Measurements from ENCODE around the gene FGFBP1. TPM values are rescaled to one million over a fixed set of nuclear protein-coding genes. Genes with fewer than 3 reads are reported as not detected.
A peak's percentile ranks its signal among the peaks of the same experiment; 100 is the strongest.

Gene FGFBP1
- total RNA-seq, 1 experiment from 2014 or later: not detected

- Mint-ChIP-seq H3K27ac (no peak overlapping the region), H3K4me1 (peaks cover 3 to 4% of the 10 kb centered on the region in 2 experiments; a peak in 3 of 4 replicates)
Measured at GRCh38 chr4:15965325-15965724, 26.8 kb upstream of the FGFBP1 start.

More at GRCh38 chr4:15965325-15965724, 26.8 kb upstream of the FGFBP1 start:
- Histone ChIP-seq H3K18ac (ENCODE audit: insufficient read length, low read depth, low read length) (peak overlapping the region; percentile 6), H3K27me3 (ENCODE audit: insufficient read depth, low read length) (no peaks in the 10 kb centered on the region), H2AFZ (ENCODE audit: low read length) (no peak overlapping the region), H3K23me2 (ENCODE audit: insufficient read length, low read depth, low read length, poor library complexity, severe bottlenecking) (no peaks in the 10 kb centered on the region), H3K79me1 (ENCODE audit: insufficient read depth, low read depth, low read length, poor library complexity, severe bottlenecking) (no peaks in the 10 kb centered on the region), H4K8ac (replicated peaks; ENCODE audit: insufficient read length, low read depth, low read length) (no peak overlapping the region), H3K9ac (ENCODE audit: extremely low read depth, insufficient read length, low read length) (no peak overlapping the region), H3K4ac (ENCODE audit: low read depth, low read length) (no peak overlapping the region), H3K14ac (ENCODE audit: insufficient read depth, low read length) (no peak overlapping the region), H4K91ac (ENCODE audit: insufficient read length, low read depth, low read length) (no peak overlapping the region), H3K4me2 (ENCODE audit: insufficient read depth, insufficient read length, low read length) (no peak overlapping the region), H2BK20ac (ENCODE audit: low read depth, low read length, poor library complexity, severe bottlenecking) (no peak overlapping the region), H3K79me2 (ENCODE audit: insufficient read depth, low read length) (no peaks in the 10 kb centered on the region), H4K5ac (ENCODE audit: insufficient read length, low read depth, low read length) (no peak overlapping the region), H2BK120ac (ENCODE audit: low read depth, low read length, poor library complexity, severe bottlenecking) (no peak overlapping the region), H3T11ph (ENCODE audit: low read length) (no peak overlapping the region), H3K4me1 (ENCODE audit: insufficient read depth, low read length) (no peaks in the 10 kb centered on the region; the same call in 1 of the 2 replicates), H2BK12ac (ENCODE audit: insufficient read length, low read depth, low read length) (no peak overlapping the region), H3K23ac (ENCODE audit: insufficient read length, low read depth, low read length) (no peak overlapping the region), H2BK5ac (ENCODE audit: insufficient read length, low read length) (no peak overlapping the region), H2BK15ac (ENCODE audit: low read depth, low read length) (no peak overlapping the region), H3K56ac (ENCODE audit: insufficient read length, low read depth, low read length) (no peak overlapping the region), H3K9me3 (ENCODE audit: control insufficient read depth, low read depth, low read length) (no peaks in the 10 kb centered on the region), H3K27ac (ENCODE audit: insufficient read length, low read depth, low read length) (no peak overlapping the region), H4K20me1 (ENCODE audit: control insufficient read depth, insufficient read depth, insufficient read length) (no peaks in the 10 kb centered on the region), H2AK5ac (ENCODE audit: insufficient read length, low read length) (no peak overlapping the region)
- no peak for DNase-seq
- Mint-ChIP-seq H3K27me3 (ENCODE audit: low read depth) (no peaks in the 10 kb centered on the region; the same call in none of the 2 replicates), H3K36me3 (ENCODE audit: insufficient read depth in 1 of 3, low read depth in 3 of 3) (peaks cover 19 to 33% (median 27%) of the 10 kb centered on the region in 3 experiments), H3K9me3 (peaks cover 4 to 11% of the 10 kb centered on the region in 2 experiments; a peak in 3 of 5 replicates), H3K4me3 (no peak overlapping the region)
- no CpG with 5 or more reads among the region's 5 CpGs for WGBS (ENCODE audit: extremely low coverage, insufficient read length, low lambda C conversion rate)
- TF ChIP-seq, protein P1, sequence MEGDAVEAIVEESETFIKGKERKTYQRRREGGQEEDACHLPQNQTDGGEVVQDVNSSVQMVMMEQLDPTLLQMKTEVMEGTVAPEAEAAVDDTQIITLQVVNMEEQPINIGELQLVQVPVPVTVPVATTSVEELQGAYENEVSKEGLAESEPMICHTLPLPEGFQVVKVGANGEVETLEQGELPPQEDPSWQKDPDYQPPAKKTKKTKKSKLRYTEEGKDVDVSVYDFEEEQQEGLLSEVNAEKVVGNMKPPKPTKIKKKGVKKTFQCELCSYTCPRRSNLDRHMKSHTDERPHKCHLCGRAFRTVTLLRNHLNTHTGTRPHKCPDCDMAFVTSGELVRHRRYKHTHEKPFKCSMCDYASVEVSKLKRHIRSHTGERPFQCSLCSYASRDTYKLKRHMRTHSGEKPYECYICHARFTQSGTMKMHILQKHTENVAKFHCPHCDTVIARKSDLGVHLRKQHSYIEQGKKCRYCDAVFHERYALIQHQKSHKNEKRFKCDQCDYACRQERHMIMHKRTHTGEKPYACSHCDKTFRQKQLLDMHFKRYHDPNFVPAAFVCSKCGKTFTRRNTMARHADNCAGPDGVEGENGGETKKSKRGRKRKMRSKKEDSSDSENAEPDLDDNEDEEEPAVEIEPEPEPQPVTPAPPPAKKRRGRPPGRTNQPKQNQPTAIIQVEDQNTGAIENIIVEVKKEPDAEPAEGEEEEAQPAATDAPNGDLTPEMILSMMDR (conservative IDR thresholded peaks at IDR 0.05): no peak
